Measurements from ENCODE around the gene PTPRN2. TPM values are rescaled to one million over a fixed set of nuclear protein-coding genes. Genes with fewer than 3 reads are reported as not detected.

The PTPRN2 gene
- total RNA-seq, 1 experiment from 2014 or later, result 1.1 TPM

GRCh38 chr7:157786375-157787274, 801.0 kb downstream of the PTPRN2 start:
- TF ChIP-seq CTCF (IDR thresholded peaks at IDR 0.05) (no peak), SIN3A (IDR thresholded peaks at IDR 0.05; ENCODE audit: borderline replicate concordance, insufficient read depth, low read depth, low read length) (no peak), TCF7L2 (IDR thresholded peaks at IDR 0.05; ENCODE audit: low read depth, low read length) (no peak), REST (IDR thresholded peaks at IDR 0.05; ENCODE audit: insufficient read depth in 1 of 2, low read depth in 2 of 2, low read length in 1 of 2) (no peak), POLR2AphosphoS5 (IDR thresholded peaks at IDR 0.05; ENCODE audit: low read depth, low read length) (no peak)
- ChIA-PET POLR2A (no interaction called here), CTCF (no interaction called here)
- no peaks in the 10 kb centered on the region for H3K36me3 ChIP-seq (ENCODE audit: control insufficient read depth, insufficient read depth, low read length)
- no peaks in the 10 kb centered on the region; the same call in 1 of the 2 replicates for H3K4me1 ChIP-seq (ENCODE audit: control insufficient read depth, insufficient read depth, low read length)
- intact Hi-C loops (cut with micrococcal nuclease; ENCODE audit: unreplicated experiment) (no loop called here), in situ Hi-C loops (cut with HindIII; ENCODE audit: low pct_unique_long_range_greater_than_20kb, low sequenced_read_pairs) (no loop called here)
- no peaks in the 10 kb centered on the region for H3K27me3 ChIP-seq (ENCODE audit: control insufficient read depth, insufficient read depth, low read length)
- no peaks in the 10 kb centered on the region for H3K9me3 ChIP-seq (ENCODE audit: control insufficient read depth, insufficient read depth, low read depth, low read length)
- H3K27ac ChIP-seq (ENCODE audit: low read length), result no peak overlapping the region
- DNase-seq (ENCODE audit: low read depth, low spot score), result no peak
- no peak for ATAC-seq
- H3K4me3 ChIP-seq (ENCODE audit: low read depth in 2 of 2, low read length in 2 of 2), result no peak overlapping the region
- no TSS peak for BruUV-seq (replicated peaks)

- ATAC-seq, result no peak
- Histone ChIP-seq H3K27me3 (ENCODE audit: control insufficient read depth, insufficient read depth, low read length) (no peaks in the 10 kb centered on the region), H3K27ac (ENCODE audit: low read length) (no peak overlapping the region), H3K36me3 (ENCODE audit: control insufficient read depth, insufficient read depth, low read length) (no peaks in the 10 kb centered on the region), H3K4me3 (ENCODE audit: low read depth in 2 of 2, low read length in 2 of 2) (no peak overlapping the region), H3K4me1 (ENCODE audit: control insufficient read depth, insufficient read depth, low read length) (no peaks in the 10 kb centered on the region; the same call in 1 of the 2 replicates), H3K9me3 (ENCODE audit: control insufficient read depth, insufficient read depth, low read depth, low read length) (no peaks in the 10 kb centered on the region)
- intact Hi-C loops (cut with micrococcal nuclease; ENCODE audit: unreplicated experiment) (no loop called here), in situ Hi-C loops (cut with HindIII; ENCODE audit: low pct_unique_long_range_greater_than_20kb, low sequenced_read_pairs) (no loop called here)
- TF ChIP-seq CTCF (IDR thresholded peaks at IDR 0.05) (no peak), TCF7L2 (IDR thresholded peaks at IDR 0.05; ENCODE audit: low read depth, low read length) (no peak), REST (IDR thresholded peaks at IDR 0.05; ENCODE audit: insufficient read depth in 1 of 2, low read depth in 2 of 2, low read length in 1 of 2) (no peak), POLR2AphosphoS5 (IDR thresholded peaks at IDR 0.05; ENCODE audit: low read depth, low read length) (no peak), SIN3A (IDR thresholded peaks at IDR 0.05; ENCODE audit: borderline replicate concordance, insufficient read depth, low read depth, low read length) (no peak)
- no TSS peak for BruUV-seq (replicated peaks)
- ChIA-PET POLR2A (no interaction called here), CTCF (interaction anchor here (0.7 kb wide), 1 partner anchor 413 kb away, joined by 3 read pairs; no protein-coding TSS in a partner anchor)
- no peak for DNase-seq (ENCODE audit: low read depth, low spot score)
Measured at GRCh38 chr7:157785486-157786186, 802.0 kb downstream of the PTPRN2 start.
